Gastroesophageal sphincter (tissue), 4 donors: ENCODE results near the gene DCDC2. TPM values are rescaled to one million over a fixed set of nuclear protein-coding genes. Genes with fewer than 3 reads are reported as not detected.
"Not testable (repeated sequence)": the region's sequence is repeated elsewhere in the genome, so short reads cannot be mapped to it uniquely, and the experiment has no call there.

Experiments
- ATAC-seq: fragments of 150-250 bp; one replicate; pipeline ENCODE4 v1.9.1; 2016; ENCODE audit warnings: mild to moderate bottlenecking, moderate library complexity
- H3K27ac ChIP-seq, 4 donors: fragments of 200-600 bp; sonication (generic) in 3 of 4; 1 replicate in 3 of 4; 2 replicates in 1 of 4; pipeline ENCODE4 v1.5.1; 2016 to 2019
- H3K27me3 ChIP-seq: fragments of 200-600 bp; sonication (generic); one replicate; pipeline ENCODE4 v1.5.1; 2019
- H3K36me3 ChIP-seq, 2 donors: fragments of 200-600 bp; sonication (generic); one replicate each; pipeline ENCODE4 v1.5.1; 2019; ENCODE audit warnings: control low read depth in 1 of 2
- H3K4me1 ChIP-seq, 3 donors: fragments of 200-600 bp; sonication (generic); 1 replicate in 2 of 3; 2 replicates in 1 of 3; pipeline ENCODE4 v1.5.1; 2016 to 2019; ENCODE audit warnings: control low read depth in 2 of 3
- H3K4me3 ChIP-seq, 2 donors: fragments of 200-600 bp; sonication (generic); one replicate each; pipeline ENCODE4 v1.5.1; 2019; ENCODE audit warnings: mild to moderate bottlenecking in 1 of 2, moderate library complexity in 1 of 2
- H3K9me3 ChIP-seq, 3 donors: fragments of 200-600 bp; sonication (generic); one replicate each; pipeline ENCODE4 v1.5.1; 2017 to 2019; ENCODE audit warnings: control low read depth in 2 of 3
- EP300 ChIP-seq: sonication (generic); formaldehyde crosslinking; IDR thresholded peaks from one replicate; pipeline ENCODE4 v1.6.1; 2017; ENCODE audit warnings: antibody characterized with exemption, mild to moderate bottlenecking
- POLR2A ChIP-seq, 2 donors: fragments of 450-650 bp; IDR thresholded peaks; one replicate each; pipeline ENCODE4 v1.6.1; 2017; ENCODE audit warnings: antibody characterized with exemption in 2 of 2, mild to moderate bottlenecking in 2 of 2, moderate library complexity in 1 of 2
- POLR2AphosphoS5 ChIP-seq: sonication (generic); formaldehyde crosslinking; IDR thresholded peaks from one replicate; pipeline ENCODE4 v1.6.1; 2017; ENCODE audit warnings: antibody characterized with exemption
- WGBS, 2 donors: methylation state at CpG; one replicate each; pipeline ENCODE4 v1.1.5; 2018; ENCODE audit warnings: low coverage in 1 of 2; 5-methylcytosine and 5-hydroxymethylcytosine counted together
- total RNA-seq, 4 donors: library from RNA; depleted of rRNA; stranded (reverse); fragments of >200 nt; gene quantifications; one replicate each; pipeline ENCODE4 v1.1.0, GENCODE V29; 2016
- TF ChIP-seq, protein P1 (sequence below), 4 experiments: fragments of 200-600 bp in 2 of 4; fragments of 450-650 bp in 2 of 4; sonication (generic) in 1 of 4; IDR thresholded peaks; one replicate each; pipeline ENCODE4 v1.5.1; 2017 to 2019; ENCODE audit warnings: antibody characterized with exemption in 4 of 4, mild to moderate bottlenecking in 2 of 4, moderate library complexity in 2 of 4

Gene DCDC2
- total RNA-seq, 4 donors from 2014 or later: 0.15 TPM; not detected in 3

- ATAC-seq: no peak
- H3K36me3 ChIP-seq: no peaks in the 10 kb centered on the region
- no peaks in the 10 kb centered on the region for H3K4me1 ChIP-seq
- H3K9me3 ChIP-seq: no peaks in the 10 kb centered on the region
- TF ChIP-seq POLR2A (IDR thresholded peaks at IDR 0.05) (no peak), POLR2AphosphoS5 (no peak), EP300 (no peak)
- TF ChIP-seq, protein P1, sequence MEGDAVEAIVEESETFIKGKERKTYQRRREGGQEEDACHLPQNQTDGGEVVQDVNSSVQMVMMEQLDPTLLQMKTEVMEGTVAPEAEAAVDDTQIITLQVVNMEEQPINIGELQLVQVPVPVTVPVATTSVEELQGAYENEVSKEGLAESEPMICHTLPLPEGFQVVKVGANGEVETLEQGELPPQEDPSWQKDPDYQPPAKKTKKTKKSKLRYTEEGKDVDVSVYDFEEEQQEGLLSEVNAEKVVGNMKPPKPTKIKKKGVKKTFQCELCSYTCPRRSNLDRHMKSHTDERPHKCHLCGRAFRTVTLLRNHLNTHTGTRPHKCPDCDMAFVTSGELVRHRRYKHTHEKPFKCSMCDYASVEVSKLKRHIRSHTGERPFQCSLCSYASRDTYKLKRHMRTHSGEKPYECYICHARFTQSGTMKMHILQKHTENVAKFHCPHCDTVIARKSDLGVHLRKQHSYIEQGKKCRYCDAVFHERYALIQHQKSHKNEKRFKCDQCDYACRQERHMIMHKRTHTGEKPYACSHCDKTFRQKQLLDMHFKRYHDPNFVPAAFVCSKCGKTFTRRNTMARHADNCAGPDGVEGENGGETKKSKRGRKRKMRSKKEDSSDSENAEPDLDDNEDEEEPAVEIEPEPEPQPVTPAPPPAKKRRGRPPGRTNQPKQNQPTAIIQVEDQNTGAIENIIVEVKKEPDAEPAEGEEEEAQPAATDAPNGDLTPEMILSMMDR (IDR thresholded peaks at IDR 0.05): no peak
- 89 to 100% methylated on average over 3 of the region's 4 CpGs for WGBS, 2 donors
- no peak overlapping the region for H3K27ac ChIP-seq
- H3K4me3 ChIP-seq: no peak overlapping the region
- H3K27me3 ChIP-seq: no peaks in the 10 kb centered on the region
These were observed 23.8 kb upstream of the DCDC2 start for GRCh38 chr6:24381476-24382219.

- 67% methylated on average over 1 of the region's 1 CpG; no CpG with 5 or more reads in 1 of the 2 donors for WGBS, 2 donors
- Histone ChIP-seq H3K27me3 (no peaks in the 10 kb centered on the region), H3K4me3 (no peak overlapping the region), H3K27ac (no peak overlapping the region), H3K9me3 (no peaks in the 10 kb centered on the region), H3K36me3 (no peaks in the 10 kb centered on the region), H3K4me1 (no peaks in the 10 kb centered on the region)
- ATAC-seq: no peak
- no peak for TF ChIP-seq POLR2A (IDR thresholded peaks at IDR 0.05)
- TF ChIP-seq POLR2AphosphoS5: no peak
- no peak for TF ChIP-seq EP300
- TF ChIP-seq, protein P1 (IDR thresholded peaks at IDR 0.05): no peak
These were observed 20.7 kb upstream of the DCDC2 start for GRCh38 chr6:24378473-24379097.

DNA sequence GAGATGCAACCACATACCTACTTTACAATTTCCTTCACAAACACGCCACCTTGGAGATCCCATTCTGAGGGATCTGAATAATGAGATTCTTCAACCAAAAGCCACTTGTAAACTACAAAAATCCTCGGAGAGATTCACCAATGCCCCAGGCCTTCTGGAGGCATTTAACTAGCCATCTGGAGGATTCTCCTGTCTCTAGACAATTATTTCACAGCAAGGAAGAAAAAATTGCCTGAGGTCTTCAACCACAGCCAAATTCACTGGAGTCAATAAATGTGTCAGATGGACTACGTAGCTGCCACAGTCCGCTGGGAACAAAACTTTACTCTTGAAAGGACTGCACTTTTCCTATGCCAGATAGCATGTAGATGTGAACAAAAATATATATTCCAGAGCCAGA, 19.0 kb upstream of the DCDC2 start:
- 45 to 46% methylated on average over 4 of the region's 4 CpGs for WGBS, 2 donors
- no peaks in the 10 kb centered on the region for H3K36me3 ChIP-seq
- no peak overlapping the region for H3K27ac ChIP-seq
- H3K4me3 ChIP-seq: no peak overlapping the region
- no peak for ATAC-seq
- TF ChIP-seq EP300 (no peak), POLR2A (IDR thresholded peaks at IDR 0.05) (no peak), POLR2AphosphoS5 (no peak)
- TF ChIP-seq, protein P1 (IDR thresholded peaks at IDR 0.05): no peak
- H3K4me1 ChIP-seq: no peaks in the 10 kb centered on the region
- no peaks in the 10 kb centered on the region for H3K27me3 ChIP-seq
- H3K9me3 ChIP-seq: no peaks in the 10 kb centered on the region

DNA sequence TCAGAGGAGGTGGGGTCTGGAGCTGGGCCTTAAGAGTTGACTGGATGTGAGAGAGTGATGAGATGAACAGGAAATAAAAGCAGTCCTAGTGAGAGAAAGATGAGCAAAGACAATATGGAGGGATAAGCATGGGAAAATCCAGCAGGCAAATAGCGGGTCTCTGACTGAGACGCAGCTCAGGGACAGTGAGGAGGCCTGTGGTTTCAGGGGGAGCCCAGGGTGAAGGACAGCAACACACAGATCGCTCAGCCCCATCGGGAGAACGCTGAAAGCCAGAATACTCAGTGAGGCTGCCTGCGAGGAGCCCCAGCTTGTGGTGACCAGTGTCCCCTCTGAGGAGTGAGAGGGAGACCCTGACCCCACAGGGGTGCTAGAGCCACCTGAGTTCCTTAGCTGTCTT, 16.8 kb upstream of the DCDC2 start:
- Histone ChIP-seq H3K36me3 (no peaks in the 10 kb centered on the region), H3K9me3 (peaks cover 0 to 5% (median 0%) of the 10 kb centered on the region in 3 donors), H3K27me3 (no peaks in the 10 kb centered on the region), H3K4me3 (no peak overlapping the region), H3K27ac (no peak overlapping the region), H3K4me1 (no peaks in the 10 kb centered on the region)
- ATAC-seq: no peak
- TF ChIP-seq EP300: no peak
- TF ChIP-seq POLR2A (IDR thresholded peaks at IDR 0.05): no peak
- TF ChIP-seq POLR2AphosphoS5: no peak
- TF ChIP-seq, protein P1 (IDR thresholded peaks at IDR 0.05): no peak
- 86 to 87% methylated on average over 5 to 6 of the region's 6 CpGs for WGBS, 2 donors

- not testable (repeated sequence) for H3K4me3 ChIP-seq, H3K9me3 ChIP-seq, H3K27ac ChIP-seq, ATAC-seq, H3K36me3 ChIP-seq, H3K4me1 ChIP-seq, H3K27me3 ChIP-seq
- WGBS, 2 donors: 73 to 94% methylated on average over 4 to 6 of the region's 8 CpGs
These were observed 7.3 kb upstream of the DCDC2 start for GRCh38 chr6:24365103-24365633.

GRCh38 chr6:24362363-24362762, 4.5 kb upstream of the DCDC2 start:
- H3K4me1 ChIP-seq: peaks cover 0 to 21% (median 5%) of the 10 kb centered on the region in 3 donors
- not testable (repeated sequence) for H3K27me3 ChIP-seq, H3K27ac ChIP-seq, H3K4me3 ChIP-seq, ATAC-seq, H3K36me3 ChIP-seq, H3K9me3 ChIP-seq
- WGBS, 2 donors: 73 to 78% methylated on average over 5 of the region's 5 CpGs
